GM21447 (cell line): Measurements from ENCODE around the gene DEGS2.
"Not testable (repeated sequence)": the region's sequence is repeated elsewhere in the genome, so short reads cannot be mapped to it uniquely, and the experiment has no call there.

Source experiments
- ATAC-seq: cut with Tn5 transposase; IDR thresholded peaks from one replicate; pipeline ENCODE4 v1.9.1; 2021; ENCODE audit not compliant: unreplicated experiment

DEGS2 gene

DNA sequence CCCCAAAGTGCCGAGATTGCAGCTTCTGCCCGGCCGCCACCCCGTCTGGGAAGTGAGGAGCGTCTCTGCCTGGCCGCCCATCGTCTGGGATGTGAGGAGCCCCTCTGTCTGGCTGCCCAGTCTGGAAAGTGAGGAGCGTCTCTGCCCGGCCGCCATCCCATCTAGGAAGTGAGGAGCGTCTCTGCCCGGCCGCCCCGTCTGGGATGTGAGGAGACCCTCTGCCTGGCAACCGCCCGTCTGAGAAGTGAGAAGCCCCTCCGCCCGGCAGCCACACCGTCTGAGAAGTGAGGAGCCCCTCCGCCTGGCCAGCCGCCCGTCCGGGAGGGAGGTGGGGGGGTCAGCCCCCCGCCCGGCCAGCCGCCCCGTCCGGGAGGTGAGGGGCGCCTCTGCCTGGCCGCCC lies 21.2 kb upstream of the DEGS2 start:
- not testable (repeated sequence) for ATAC-seq

DNA sequence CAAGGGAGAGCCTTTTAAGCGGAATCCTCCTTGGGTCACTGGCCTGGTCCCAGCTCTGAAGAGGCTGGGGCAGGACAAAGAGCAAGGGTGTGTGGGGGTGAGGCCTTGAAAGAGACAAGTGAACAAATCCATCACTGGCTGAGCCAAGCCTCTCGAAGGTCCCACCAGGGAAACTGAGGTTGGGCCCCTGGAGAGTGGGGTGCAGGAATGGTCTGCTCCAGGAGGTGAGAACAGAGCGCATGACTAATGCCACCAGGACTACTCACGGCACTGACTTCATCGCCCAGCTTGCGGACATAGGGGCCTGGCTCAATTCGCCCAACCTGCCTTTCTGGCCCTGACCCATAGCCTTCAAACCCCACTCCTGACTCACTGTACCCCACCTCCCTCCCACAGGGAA lies 19.2 kb upstream of the DEGS2 start:
- no peak for ATAC-seq

DNA sequence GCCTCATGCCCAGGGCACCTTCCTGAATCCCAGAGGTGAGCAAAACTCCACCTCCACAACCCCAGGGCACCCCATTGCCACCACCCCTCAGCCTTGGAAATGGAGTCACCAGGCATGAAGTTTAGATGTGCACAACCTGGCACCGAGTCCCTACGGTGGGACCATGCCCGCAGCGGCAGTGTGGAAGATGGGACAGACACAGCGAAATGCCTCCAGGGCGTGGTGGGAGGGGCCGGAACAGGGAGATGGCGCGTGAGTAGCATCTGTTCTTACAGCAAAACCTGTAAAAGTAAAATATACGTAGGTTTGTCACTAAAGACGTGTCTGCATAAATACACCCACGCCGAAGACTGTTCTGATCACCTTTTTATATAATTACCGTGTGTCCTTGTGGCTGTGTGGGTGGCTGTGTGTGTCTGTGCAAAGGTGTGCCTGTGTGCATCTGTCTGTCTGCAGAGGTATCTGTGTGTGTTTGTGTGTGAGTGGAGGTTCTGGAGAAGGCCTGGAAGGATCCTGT lies 17.4 kb upstream of the DEGS2 start:
- no peak for ATAC-seq

DNA sequence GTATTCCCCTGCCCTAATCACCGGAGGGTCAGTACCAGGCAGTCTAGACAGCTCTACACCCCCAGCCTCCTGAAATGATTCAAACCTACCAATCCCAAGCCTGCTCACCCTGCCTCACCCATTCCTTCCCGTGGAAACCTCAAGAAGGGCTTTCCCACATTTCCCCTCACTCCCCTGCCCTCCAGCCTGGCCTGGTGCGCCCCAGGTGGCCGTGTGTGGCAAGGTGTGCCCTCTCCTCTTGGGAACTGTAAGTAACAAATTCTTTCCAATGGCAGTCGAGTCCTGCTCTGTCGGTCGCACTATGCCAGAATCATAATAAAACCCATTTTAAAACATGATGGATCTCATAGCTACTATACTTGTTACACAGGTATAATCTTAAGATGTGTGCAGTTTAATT lies 13.9 kb upstream of the DEGS2 start:
- no peak for ATAC-seq

DNA sequence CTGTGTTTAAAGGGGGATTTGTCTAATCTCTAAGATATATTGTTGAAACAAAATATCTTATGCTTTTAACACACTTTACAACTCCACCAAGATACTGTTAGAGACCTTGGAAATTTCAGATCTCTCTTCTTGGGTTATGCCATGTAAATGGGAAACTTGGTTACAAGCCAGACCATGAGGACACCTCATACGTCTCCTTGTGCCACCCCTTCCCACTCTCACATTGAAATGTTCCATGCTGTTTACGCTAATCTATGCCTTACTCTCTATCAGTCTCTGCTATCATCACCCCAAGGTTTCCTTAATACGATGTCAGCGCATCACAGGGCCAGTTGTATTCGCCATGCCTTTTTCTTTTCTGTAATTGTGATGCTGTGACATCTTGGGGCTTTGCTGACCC lies 13.4 kb upstream of the DEGS2 start:
- ATAC-seq = no peak

DNA sequence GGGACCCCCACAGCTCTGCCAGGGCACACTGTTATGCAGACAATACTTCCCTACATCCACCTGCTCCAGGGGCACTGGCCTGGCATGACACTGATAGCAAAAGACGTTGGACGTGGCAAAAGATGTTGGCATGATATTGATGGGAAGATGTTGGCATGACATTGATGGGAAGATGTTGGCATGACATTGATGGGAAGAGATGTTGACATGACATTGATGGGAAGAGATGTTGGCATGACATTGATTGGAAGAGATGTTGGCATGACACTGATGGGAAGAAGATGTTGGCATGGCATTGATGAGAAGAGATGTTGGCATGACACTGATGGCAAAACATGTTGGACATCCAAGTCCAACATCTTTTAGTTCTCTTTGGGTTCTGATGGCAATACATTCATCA lies 11.4 kb upstream of the DEGS2 start:
- no peak for ATAC-seq

DNA sequence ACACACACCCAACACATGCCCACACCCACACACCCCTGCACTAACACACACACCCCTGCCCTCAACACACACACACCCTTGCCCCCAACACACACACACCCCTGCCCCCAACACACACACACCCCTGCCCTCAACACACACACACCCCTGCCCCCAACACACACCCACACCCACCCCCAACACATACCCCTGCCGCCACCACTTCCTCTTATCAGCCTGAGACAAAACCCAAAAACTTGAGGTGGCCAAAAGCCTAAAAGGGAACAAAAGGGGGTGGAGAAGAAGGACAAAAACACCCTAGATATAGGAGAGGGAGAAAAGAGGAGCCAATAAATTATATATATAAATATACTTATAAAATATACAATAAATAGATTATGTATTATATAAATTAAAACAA lies 9.1 kb upstream of the DEGS2 start:
- no peak for ATAC-seq

DNA sequence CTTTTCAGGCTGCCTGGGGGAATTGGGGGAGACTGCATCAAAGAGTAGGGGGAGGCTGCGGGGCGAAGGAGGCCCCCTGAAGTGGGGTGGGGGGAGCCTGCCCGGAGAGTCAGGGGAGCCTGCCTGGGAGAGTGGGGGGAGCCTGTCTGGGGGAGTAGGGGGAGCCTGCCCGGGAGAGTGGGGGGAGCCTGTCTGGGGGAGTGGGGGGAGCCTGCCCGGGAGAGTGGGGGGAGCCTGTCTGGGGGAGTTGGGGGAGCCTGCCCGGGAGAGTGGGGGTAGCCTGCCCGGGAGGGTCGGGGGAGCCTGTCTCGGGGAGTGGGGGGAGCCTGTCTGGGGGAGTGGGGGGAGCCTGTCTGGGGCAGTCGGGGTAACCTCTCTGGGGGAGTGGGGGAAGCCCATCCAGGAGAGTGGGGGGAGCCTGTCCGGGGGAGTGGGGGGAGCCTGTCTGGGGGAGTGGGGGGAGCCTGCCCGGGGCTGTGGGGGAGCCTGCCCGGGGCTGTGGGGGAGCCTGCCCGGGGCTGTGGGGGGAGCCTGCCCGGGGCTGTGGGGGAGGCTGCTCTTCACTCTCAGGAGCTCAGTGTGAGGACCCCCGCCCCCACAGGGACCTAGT lies 6.5 kb upstream of the DEGS2 start:
- no peak for ATAC-seq

DNA sequence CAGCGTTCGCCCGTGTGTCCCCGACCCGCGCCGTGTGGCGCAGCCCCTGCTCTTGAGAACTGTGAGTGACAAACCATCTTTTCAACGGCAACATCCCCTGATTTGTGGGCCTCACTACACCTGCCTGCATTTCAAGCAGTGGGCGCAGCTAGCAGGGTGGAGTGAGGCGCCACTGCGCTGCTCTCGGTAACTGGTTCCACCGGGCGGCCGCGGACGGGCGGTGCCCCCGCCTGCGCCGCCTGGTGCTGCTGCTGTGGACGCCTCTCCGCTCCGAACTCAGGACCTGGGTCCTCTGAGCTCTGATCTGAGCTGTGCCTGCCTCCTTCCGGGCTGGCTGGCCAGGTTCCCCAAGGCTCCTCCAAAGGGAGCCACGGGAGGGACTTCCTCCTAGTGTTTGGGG lies 5.9 kb upstream of the DEGS2 start:
- no peak for ATAC-seq

DNA sequence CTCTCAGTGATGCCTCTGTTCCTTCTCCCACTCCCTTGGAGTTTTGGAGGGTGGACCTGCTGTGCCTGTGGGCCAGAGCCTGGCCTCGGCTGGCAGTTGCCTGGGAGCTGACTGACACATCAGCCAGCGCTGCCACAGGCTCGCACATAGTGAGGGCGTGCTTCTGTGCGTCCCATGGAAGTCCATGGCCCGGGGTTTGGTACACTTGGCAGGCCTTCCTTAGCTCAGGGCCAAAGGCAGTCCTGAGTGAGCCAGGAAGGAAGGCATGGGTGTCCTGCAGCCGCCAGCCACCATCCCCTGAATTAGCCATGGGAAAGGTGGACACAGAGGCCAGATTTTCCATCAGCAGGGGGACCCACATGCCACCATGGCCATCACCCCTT lies 1.1 kb upstream of the DEGS2 start:
- no peak for ATAC-seq

DNA sequence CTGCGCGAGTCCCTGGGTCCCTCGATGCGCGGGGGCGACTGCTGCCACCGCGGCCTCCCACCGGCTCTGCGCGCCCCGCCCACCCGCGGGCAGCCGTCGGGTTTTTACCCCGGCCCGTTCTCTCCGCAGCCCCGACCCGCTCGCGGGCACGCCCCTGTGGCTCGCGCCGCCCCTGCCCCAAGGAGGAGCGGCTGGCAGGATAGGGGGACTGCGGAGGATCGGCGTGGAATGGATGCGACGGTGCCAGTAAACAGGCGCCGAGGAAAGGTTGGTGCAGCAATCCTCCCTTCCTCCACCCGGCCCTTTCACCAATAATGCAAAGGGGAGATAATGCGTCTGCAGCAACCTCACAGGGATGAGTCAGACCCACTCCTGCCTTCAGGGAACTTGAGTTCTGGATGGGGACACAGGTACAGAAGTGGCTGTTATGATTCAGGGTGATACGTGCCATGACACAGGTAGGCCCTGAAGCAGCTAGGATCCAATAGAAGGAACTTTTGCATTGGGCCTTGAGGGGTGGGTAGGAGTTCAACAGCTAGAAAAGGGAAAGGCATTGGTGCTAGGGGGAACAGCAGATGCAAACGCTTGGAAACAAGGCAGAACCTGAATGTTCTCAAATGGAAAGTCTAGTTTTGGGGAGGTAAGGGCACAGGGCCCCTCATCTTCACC lies 554 bp upstream of the DEGS2 start:
- peak; percentile 9 for ATAC-seq

DNA sequence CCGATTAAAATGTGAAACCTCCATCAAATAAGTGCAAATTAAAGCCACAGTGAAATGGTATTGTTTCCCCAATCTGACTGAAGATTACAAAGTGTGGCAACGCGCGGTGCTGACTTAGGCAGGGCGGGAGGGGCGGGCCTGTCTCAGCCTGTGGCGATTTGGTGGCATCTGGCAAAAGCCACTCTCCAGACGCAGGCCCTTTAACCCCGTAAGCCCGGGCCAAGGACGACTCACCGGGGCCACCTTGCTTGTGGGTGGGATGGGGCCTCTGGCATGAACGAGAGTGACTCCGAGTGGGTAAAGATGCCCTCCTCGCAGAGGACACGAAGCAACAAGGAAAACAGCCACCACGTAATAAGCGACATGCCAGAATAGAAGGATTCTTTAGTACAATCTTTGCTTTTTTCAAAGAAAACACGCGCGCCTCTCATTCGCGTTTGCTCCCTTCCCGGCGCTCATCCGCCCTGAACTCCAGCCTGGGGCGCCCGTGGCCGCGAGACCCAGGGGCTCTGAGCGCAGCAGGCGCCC lies 815 bp downstream of the DEGS2 start:
- ATAC-seq = no peak

DNA sequence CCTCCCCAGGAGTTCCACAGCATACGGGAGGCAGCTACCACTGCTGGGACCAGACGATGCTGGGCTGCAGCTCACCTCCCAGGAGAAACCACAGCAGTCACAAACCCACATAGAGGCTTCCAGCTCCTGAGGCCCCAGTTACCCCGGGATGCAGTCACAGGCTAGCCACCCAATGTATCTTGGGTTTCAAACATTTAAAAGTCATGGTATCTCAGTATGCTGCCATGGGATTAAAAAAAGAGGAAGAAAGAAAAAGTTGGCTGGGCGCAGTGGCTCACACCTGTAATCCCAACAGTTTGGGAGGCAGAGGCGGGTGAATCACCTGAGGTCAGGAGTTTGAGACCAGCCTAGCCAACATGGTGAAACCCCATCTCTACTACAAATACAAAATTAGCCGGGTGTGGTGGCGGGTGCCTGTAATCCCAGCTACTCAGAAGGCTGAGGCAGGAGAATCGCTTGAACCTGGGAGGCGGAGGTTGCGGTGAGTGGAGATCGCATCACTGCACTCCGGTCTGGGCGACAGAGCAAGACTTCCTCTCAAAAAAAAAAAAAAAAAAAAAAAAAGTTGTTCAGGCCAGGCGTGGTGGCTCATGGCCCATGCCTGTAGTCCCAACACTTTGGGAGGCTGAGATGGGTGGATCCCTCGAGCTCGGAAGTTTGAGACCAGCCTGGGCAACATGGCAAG lies 1.8 kb downstream of the DEGS2 start:
- not testable (repeated sequence) for ATAC-seq

DNA sequence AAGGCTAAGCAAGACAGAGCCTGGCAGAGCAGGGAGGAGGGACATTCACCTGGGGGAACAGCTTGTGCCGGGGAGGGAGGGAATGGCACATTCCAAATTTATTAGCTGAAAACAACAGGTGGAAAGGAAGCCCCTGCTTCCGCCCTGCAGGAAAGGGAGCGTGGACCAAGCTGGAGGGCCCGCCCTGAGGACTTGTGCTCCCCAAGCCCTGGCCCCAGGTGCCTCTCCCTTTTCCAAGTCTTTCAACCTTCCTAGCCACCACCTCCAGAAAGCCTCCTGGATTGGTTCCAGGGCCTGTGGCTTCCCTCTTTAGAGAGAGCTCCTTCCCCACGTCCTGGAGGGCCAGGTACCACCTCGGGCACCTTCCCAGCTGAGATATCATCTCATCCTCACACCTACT lies 2.7 kb downstream of the DEGS2 start:
- no peak for ATAC-seq

DNA sequence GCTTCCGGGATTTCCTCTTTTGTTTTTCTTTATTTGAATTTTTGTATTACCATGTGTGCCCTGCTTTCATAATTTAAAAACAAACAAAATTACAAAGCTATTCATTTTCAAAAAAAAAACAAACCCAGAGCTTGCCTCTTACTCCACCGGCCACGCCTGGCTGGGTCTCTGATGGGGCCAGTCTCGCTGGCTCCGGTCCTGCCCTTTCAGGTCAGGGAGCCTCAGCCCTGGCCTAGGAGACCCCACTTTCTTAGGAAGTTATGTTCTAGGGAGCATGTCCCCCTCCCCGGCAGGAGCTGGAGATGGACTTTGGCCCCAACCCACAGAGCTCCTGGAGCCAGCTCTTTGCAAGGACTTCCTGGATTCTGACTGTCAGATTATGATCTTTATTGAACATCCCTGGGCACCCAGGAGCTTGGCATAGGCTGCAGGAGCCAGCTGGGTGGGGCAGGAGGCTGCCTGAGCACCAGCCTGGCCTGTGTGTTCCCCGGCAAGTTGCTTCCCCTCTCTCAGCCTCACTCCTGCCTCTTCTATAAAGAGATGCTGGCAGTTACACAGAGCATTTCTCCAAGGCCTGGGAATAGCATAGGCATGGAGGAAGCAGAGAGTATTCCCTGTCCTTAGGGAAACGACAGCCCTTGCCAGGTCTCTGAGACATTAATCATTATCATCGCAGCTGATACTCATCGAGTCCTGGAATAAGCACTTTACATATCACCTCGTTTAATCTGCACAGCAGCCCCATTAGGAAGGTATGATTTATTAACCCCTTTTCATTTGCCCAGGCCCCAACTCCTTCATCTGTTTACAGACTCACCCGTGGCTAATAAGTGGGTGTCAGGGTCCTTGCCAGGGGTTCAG lies 3.5 kb downstream of the DEGS2 start:
- no peak for ATAC-seq

DNA sequence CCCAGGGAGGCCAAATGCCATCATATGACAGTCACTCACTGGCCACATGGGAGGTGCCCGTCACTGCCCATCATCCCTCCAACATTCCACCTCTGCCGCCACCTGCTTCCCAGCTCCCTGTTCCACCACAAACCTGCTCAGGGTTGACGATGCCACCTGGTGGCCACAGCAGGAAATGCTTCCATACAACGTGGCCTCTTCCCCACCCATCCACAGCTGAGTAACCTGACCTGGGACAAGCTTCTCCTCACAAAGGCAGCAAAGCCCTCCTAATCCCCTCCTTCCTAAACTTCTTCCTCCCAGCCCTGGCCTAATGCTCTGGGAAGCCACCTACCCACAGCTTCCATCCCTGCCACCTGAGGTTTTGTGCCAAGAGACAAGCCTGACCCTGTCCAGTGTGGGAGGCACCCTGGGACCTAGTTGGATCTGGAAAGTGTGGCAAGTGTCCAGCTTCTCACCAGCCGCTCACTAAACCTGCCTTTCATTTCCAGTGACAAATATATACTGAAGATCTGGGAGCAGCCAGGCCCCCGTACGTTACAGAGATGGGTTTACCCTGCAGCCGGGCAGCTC lies 4.3 kb downstream of the DEGS2 start:
- ATAC-seq = no peak

DNA sequence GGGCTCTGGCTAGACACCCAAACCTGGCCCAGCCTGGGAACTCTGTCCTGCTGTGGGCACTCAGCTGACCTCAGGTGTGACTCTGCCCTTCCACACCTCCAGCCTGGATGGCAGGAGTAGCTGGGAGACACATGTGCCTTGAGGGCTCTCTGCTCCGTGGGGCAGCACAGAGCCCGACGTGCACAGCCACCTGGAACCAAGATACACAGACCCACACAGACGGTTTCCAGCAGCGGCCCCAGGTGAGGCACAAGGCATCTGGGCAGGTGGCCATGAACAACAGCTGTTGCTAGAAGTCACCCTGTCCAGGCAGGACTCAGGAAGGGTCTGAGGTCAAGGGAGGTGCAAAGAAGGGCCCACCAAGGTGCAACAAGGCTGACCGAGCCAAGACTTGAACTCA lies 5.9 kb downstream of the DEGS2 start:
- no peak for ATAC-seq

DNA sequence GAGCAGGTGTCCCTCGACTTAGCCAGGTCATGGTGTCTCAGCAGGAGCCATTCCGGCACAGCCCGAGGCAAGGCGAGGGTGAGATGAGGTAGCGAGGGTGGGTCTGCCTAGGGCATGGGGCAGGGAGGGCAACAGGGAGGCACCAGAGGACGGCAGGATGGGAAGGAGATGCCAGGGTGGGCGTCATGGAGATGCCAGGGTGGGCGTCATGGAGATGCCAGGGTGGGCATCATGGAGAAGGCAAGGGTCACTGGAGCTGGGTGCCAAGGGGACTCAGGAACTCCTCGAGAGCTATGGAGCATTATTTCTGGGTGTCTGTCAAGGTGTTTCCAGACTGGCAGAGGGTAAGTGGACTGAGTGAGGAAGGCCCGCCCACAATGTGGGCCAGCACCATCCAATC lies 7.4 kb downstream of the DEGS2 start:
- ATAC-seq = no peak

DNA sequence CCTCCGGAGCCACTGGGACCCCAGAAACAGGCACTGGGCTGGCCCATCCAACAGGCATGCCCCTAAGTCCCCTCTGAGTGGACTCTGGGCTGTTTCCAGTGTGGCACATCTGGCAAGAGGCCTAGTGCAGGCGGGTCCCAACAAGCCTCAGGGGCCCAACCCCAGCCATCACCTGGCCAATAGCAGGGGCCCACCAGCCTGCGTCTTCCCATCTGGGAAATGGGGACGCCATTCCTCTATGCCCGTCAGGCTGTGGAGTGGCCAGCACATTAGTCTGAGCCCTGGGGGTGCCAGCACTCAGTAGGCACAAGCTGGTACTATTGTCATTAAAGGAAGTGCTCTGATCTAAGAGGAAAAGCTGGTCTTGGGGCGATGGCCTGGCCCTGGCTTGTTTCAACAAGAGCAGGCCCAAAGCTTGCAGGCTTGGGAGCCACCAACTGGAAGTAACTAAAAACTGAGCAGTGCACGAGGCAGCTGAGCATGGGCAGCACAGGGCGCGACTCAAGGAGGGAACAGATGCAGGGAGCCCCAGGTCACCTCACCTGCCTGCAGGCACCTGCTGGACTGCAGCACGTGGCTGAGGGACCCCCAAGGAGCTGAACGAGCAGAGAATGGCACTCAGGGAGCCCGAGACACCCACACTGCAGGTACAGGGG lies 8.4 kb downstream of the DEGS2 start:
- no peak for ATAC-seq

DNA sequence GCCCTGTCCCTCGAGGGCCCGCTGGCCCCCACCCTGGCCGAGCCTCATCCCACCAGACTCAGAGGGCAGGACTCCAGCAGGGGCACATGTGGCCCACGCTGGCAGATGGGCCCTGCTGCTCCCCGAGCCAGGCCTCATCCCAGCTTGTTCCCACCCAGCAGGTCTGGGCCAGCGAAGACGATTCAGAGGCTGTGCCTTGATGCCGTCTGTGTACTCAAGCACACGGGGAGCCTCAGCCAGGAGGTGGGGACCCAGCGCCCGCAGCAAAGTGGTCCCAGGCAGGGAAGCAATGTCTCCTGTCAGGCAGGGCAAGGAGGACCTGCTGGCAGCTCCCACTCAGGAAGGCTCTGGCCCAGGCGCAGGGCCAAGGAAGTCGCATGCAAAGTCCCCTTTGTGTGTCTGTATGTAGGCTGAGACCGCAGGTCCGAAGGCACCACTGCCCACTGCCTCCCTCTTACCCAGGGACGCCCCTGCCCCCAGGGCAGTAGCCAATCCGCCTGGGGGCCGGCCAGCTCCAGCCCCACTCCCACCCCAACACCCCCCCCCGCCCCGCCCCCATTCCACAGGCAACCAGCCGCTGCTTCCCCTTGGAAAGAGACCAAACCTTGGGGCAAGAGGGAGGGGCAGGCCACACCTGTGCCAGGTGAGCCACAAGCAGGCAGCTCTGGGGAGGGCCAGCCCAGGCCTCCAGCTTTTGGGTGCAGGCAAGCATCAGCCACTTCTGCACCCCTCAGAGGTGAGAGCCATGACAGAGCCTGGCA lies 9.4 kb downstream of the DEGS2 start:
- ATAC-seq = no peak
